GM23338 (cell line): ENCODE results near the gene HIF3A.

Experiments
- CTCF ChIP-seq, 2 experiments: fragments of 200-600 bp in 1 of 2; sonication (generic) in 1 of 2; conservative IDR thresholded peaks; 2 replicates each; pipeline versions ENCODE4 v1.5.1 to v1.6.1; 2016 to 2017; ENCODE audit warnings: antibody characterized with exemption in 2 of 2, low read depth in 2 of 2, mild to moderate bottlenecking in 2 of 2, moderate library complexity in 1 of 2
- EZH2 ChIP-seq: fragments of 200-600 bp; sonication (generic); IDR thresholded peaks from one replicate; pipeline ENCODE4 v1.8.0; 2017; ENCODE audit warnings: antibody characterized with exemption, mild to moderate bottlenecking, low read depth; ENCODE audit not compliant: unreplicated experiment
- EZH2phosphoT487 ChIP-seq: fragments of 200-600 bp; sonication (generic); IDR thresholded peaks from one replicate; pipeline ENCODE4 v1.8.1; 2018; ENCODE audit warnings: antibody characterized with exemption; ENCODE audit not compliant: unreplicated experiment
- POLR2AphosphoS5 ChIP-seq: IDR thresholded peaks from 2 replicates; pipeline ENCODE4 v1.6.1; 2016; ENCODE audit warnings: antibody characterized with exemption, low read depth
- TF ChIP-seq, protein P1 (sequence below): IDR thresholded peaks from one replicate; pipeline ENCODE4 v1.6.1; 2018; ENCODE audit warnings: antibody characterized with exemption; ENCODE audit not compliant: unreplicated experiment

- no peak for TF ChIP-seq CTCF (conservative IDR thresholded peaks at IDR 0.05; ENCODE audit: low read depth in 2 of 2)
- no peak for TF ChIP-seq POLR2AphosphoS5
- no peak for TF ChIP-seq EZH2phosphoT487
- TF ChIP-seq EZH2: no peak
- TF ChIP-seq, protein P1, sequence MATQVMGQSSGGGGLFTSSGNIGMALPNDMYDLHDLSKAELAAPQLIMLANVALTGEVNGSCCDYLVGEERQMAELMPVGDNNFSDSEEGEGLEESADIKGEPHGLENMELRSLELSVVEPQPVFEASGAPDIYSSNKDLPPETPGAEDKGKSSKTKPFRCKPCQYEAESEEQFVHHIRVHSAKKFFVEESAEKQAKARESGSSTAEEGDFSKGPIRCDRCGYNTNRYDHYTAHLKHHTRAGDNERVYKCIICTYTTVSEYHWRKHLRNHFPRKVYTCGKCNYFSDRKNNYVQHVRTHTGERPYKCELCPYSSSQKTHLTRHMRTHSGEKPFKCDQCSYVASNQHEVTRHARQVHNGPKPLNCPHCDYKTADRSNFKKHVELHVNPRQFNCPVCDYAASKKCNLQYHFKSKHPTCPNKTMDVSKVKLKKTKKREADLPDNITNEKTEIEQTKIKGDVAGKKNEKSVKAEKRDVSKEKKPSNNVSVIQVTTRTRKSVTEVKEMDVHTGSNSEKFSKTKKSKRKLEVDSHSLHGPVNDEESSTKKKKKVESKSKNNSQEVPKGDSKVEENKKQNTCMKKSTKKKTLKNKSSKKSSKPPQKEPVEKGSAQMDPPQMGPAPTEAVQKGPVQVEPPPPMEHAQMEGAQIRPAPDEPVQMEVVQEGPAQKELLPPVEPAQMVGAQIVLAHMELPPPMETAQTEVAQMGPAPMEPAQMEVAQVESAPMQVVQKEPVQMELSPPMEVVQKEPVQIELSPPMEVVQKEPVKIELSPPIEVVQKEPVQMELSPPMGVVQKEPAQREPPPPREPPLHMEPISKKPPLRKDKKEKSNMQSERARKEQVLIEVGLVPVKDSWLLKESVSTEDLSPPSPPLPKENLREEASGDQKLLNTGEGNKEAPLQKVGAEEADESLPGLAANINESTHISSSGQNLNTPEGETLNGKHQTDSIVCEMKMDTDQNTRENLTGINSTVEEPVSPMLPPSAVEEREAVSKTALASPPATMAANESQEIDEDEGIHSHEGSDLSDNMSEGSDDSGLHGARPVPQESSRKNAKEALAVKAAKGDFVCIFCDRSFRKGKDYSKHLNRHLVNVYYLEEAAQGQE: no peak
Measured at GRCh38 chr19:46385636-46386035, 88.8 kb downstream of the HIF3A start.
